Measurements from ENCODE around the gene INVS.

Gene INVS

GRCh38 chr9:100100146-100100667 is 1.2 kb downstream of the INVS start:
- no peak for ATAC-seq
- TF ChIP-seq CSDC2 (CRISPR knock-in tag; IDR thresholded peaks at IDR 0.05) = no peak
- TF ChIP-seq, protein P1, sequence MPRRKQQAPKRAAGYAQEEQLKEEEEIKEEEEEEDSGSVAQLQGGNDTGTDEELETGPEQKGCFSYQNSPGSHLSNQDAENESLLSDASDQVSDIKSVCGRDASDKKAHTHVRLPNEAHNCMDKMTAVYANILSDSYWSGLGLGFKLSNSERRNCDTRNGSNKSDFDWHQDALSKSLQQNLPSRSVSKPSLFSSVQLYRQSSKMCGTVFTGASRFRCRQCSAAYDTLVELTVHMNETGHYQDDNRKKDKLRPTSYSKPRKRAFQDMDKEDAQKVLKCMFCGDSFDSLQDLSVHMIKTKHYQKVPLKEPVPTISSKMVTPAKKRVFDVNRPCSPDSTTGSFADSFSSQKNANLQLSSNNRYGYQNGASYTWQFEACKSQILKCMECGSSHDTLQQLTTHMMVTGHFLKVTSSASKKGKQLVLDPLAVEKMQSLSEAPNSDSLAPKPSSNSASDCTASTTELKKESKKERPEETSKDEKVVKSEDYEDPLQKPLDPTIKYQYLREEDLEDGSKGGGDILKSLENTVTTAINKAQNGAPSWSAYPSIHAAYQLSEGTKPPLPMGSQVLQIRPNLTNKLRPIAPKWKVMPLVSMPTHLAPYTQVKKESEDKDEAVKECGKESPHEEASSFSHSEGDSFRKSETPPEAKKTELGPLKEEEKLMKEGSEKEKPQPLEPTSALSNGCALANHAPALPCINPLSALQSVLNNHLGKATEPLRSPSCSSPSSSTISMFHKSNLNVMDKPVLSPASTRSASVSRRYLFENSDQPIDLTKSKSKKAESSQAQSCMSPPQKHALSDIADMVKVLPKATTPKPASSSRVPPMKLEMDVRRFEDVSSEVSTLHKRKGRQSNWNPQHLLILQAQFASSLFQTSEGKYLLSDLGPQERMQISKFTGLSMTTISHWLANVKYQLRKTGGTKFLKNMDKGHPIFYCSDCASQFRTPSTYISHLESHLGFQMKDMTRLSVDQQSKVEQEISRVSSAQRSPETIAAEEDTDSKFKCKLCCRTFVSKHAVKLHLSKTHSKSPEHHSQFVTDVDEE (CRISPR knock-in tag; IDR thresholded peaks at IDR 0.05) = no peak
- no peak for TF ChIP-seq ZNF70 (CRISPR knock-in tag; IDR thresholded peaks at IDR 0.05)
- TF ChIP-seq PPARA (CRISPR knock-in tag; IDR thresholded peaks at IDR 0.05; ENCODE audit: borderline replicate concordance) = no peak
- TF ChIP-seq ZNF8 (CRISPR knock-in tag; IDR thresholded peaks at IDR 0.05) = no peak
- no peak for TF ChIP-seq ISL1 (CRISPR knock-in tag; IDR thresholded peaks at IDR 0.05)
- no peak for TF ChIP-seq ESRRG (CRISPR knock-in tag; IDR thresholded peaks at IDR 0.05)
- TF ChIP-seq BACH2 (CRISPR knock-in tag; IDR thresholded peaks at IDR 0.05; ENCODE audit: borderline replicate concordance) = no peak
- no peak for TF ChIP-seq ZC3H10 (CRISPR knock-in tag; IDR thresholded peaks at IDR 0.05)
- TF ChIP-seq SNAI2 (CRISPR knock-in tag; IDR thresholded peaks at IDR 0.05) = no peak
- no peak for TF ChIP-seq RARB (CRISPR knock-in tag; IDR thresholded peaks at IDR 0.05)
- TF ChIP-seq, protein P2, sequence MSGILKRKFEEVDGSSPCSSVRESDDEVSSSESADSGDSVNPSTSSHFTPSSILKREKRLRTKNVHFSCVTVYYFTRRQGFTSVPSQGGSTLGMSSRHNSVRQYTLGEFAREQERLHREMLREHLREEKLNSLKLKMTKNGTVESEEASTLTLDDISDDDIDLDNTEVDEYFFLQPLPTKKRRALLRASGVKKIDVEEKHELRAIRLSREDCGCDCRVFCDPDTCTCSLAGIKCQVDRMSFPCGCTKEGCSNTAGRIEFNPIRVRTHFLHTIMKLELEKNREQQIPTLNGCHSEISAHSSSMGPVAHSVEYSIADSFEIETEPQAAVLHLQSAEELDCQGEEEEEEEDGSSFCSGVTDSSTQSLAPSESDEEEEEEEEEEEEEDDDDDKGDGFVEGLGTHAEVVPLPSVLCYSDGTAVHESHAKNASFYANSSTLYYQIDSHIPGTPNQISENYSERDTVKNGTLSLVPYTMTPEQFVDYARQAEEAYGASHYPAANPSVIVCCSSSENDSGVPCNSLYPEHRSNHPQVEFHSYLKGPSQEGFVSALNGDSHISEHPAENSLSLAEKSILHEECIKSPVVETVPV (CRISPR knock-in tag; IDR thresholded peaks at IDR 0.05) = no peak
- no peak for TF ChIP-seq OSR1 (CRISPR knock-in tag; IDR thresholded peaks at IDR 0.05)
- no peak for TF ChIP-seq ARNTL (CRISPR knock-in tag; IDR thresholded peaks at IDR 0.05; ENCODE audit: borderline replicate concordance, low read depth)
- TF ChIP-seq TOX (CRISPR knock-in tag; IDR thresholded peaks at IDR 0.05; ENCODE audit: borderline replicate concordance) = no peak
- TF ChIP-seq PATZ1 (CRISPR knock-in tag; IDR thresholded peaks at IDR 0.05; ENCODE audit: borderline replicate concordance) = no peak
- TF ChIP-seq POU6F1 (CRISPR knock-in tag; IDR thresholded peaks at IDR 0.05; ENCODE audit: borderline replicate concordance, low read depth) = no peak
- TF ChIP-seq ZFP30 (CRISPR knock-in tag; IDR thresholded peaks at IDR 0.05) = no peak
- TF ChIP-seq TCF4 (CRISPR knock-in tag; IDR thresholded peaks at IDR 0.05; ENCODE audit: borderline replicate concordance) = no peak

- TF ChIP-seq ZNF8 (CRISPR knock-in tag; IDR thresholded peaks at IDR 0.05) = no peak
- TF ChIP-seq GLIS3 (CRISPR knock-in tag; IDR thresholded peaks at IDR 0.05) = no peak
- TF ChIP-seq PATZ1 (CRISPR knock-in tag; IDR thresholded peaks at IDR 0.05; ENCODE audit: borderline replicate concordance) = no peak
- TF ChIP-seq CREB5 (CRISPR knock-in tag; IDR thresholded peaks at IDR 0.05; ENCODE audit: low read depth) = no peak
- no peak for TF ChIP-seq OSR1 (CRISPR knock-in tag; IDR thresholded peaks at IDR 0.05)
- no peak for TF ChIP-seq RARB (CRISPR knock-in tag; IDR thresholded peaks at IDR 0.05)
- TF ChIP-seq PPARA (CRISPR knock-in tag; IDR thresholded peaks at IDR 0.05; ENCODE audit: borderline replicate concordance) = no peak
- ATAC-seq = no peak
Measured at GRCh38 chr9:100101608-100102007, 2.6 kb downstream of the INVS start.

Measured in SK-N-SH treated with all-trans-retinoic acid at 6 μM for 48 hours (cell line).